GM23338 (cell line): ENCODE measurements around the gene ADGRL3. TPM values are rescaled to one million over a fixed set of nuclear protein-coding genes. Genes with fewer than 3 reads are reported as not detected.

ENCODE experiments used
- ATAC-seq: fragments of 200-7000 bp; cut with Tn5 transposase; 3 replicates; pipeline ENCODE4 v1.9.1; 2020
- DNase-seq: peaks from one replicate; pipeline ENCODE4 v3.0.0-alpha.2; 2015; ENCODE audit warnings: low spot score
- H2AFZ ChIP-seq: fragments of 200-600 bp; sonication (generic); 2 replicates; pipeline ENCODE4 v1.8.0; 2016; ENCODE audit warnings: antibody characterized with exemption, mild to moderate bottlenecking, moderate library complexity
- H3F3A ChIP-seq: fragments of 200-600 bp; sonication (generic); replicated peaks from 2 replicates; pipeline ENCODE4 v1.8.0; 2017; ENCODE audit warnings: antibody characterized with exemption, mixed run types, low read depth
- H3K27ac ChIP-seq: fragments of 200-600 bp; sonication (generic); 2 replicates; pipeline ENCODE4 v1.6.1; 2016; ENCODE audit warnings: low read depth
- H3K27me3 ChIP-seq: fragments of 200-600 bp; sonication (generic); 2 replicates; pipeline ENCODE4 v1.8.0; 2016; ENCODE audit warnings: mild to moderate bottlenecking, mixed run types, moderate library complexity; ENCODE audit not compliant: insufficient read depth
- H3K36me3 ChIP-seq: fragments of 200-600 bp; sonication (generic); 2 replicates; pipeline ENCODE4 v1.8.0; 2016; ENCODE audit warnings: mild to moderate bottlenecking; ENCODE audit not compliant: insufficient read depth
- H3K4me1 ChIP-seq: fragments of 200-600 bp; sonication (generic); 2 replicates; pipeline ENCODE4 v1.8.0; 2016; ENCODE audit warnings: mild to moderate bottlenecking, moderate library complexity; ENCODE audit not compliant: insufficient read depth
- H3K4me2 ChIP-seq: fragments of 200-600 bp; sonication (generic); 2 replicates; pipeline ENCODE4 v1.7.1; 2017; ENCODE audit warnings: mixed run types
- H3K4me3 ChIP-seq: fragments of 200-600 bp; sonication (generic); 2 replicates; pipeline ENCODE4 v1.6.1; 2016; ENCODE audit warnings: mixed run types
- H3K79me2 ChIP-seq: fragments of 200-600 bp; sonication (generic); replicated peaks from 2 replicates; pipeline ENCODE4 v1.8.0; 2017; ENCODE audit warnings: mild to moderate bottlenecking; ENCODE audit not compliant: insufficient read depth
- H3K9me2 ChIP-seq: fragments of 200-600 bp; sonication (generic); 2 replicates; pipeline ENCODE4 v1.8.0; 2017; ENCODE audit not compliant: insufficient read depth
- H4K20me1 ChIP-seq: fragments of 200-600 bp; sonication (generic); replicated peaks from 2 replicates; pipeline ENCODE4 v1.8.0; 2017; ENCODE audit warnings: mild to moderate bottlenecking; ENCODE audit not compliant: insufficient read depth
- H3K27ac Mint-ChIP-seq: 2 replicates; pipeline ENCODE4 v1.8.0; 2020; ENCODE audit warnings: inconsistent platforms, mild to moderate bottlenecking, moderate library complexity, mixed read lengths
- H3K27me3 Mint-ChIP-seq: 3 replicates; pipeline ENCODE4 v1.8.0; 2022; ENCODE audit warnings: low read depth, mild to moderate bottlenecking, moderate library complexity, mixed read lengths, inconsistent platforms; ENCODE audit not compliant: insufficient read depth, poor library complexity
- H3K36me3 Mint-ChIP-seq: 3 replicates; pipeline ENCODE4 v1.8.0; 2021; ENCODE audit warnings: low read depth, mild to moderate bottlenecking, inconsistent platforms, moderate library complexity, mixed read lengths
- H3K4me1 Mint-ChIP-seq: 3 replicates; pipeline ENCODE4 v1.8.0; 2020; ENCODE audit warnings: mild to moderate bottlenecking, inconsistent platforms, mixed read lengths
- H3K4me3 Mint-ChIP-seq: 3 replicates; pipeline ENCODE4 v1.8.0; 2021; ENCODE audit warnings: moderate library complexity, mild to moderate bottlenecking, inconsistent platforms, mixed read lengths
- H3K9me3 Mint-ChIP-seq: 3 replicates; pipeline ENCODE4 v1.8.0; 2020; ENCODE audit warnings: moderate library complexity, mild to moderate bottlenecking, inconsistent platforms, mixed read lengths
- CREB1 ChIP-seq: fragments of 250-450 bp; sonication (Bioruptor Pico); IDR thresholded peaks from 2 replicates; pipeline ENCODE4 v1.5.0; 2020; ENCODE audit warnings: low read depth, mild to moderate bottlenecking, moderate library complexity
- CTCF ChIP-seq, 2 experiments: fragments of 200-600 bp in 1 of 2; sonication (generic) in 1 of 2; conservative IDR thresholded peaks; 2 replicates each; pipeline versions ENCODE4 v1.5.1 to v1.6.1; 2016 to 2017; ENCODE audit warnings: antibody characterized with exemption in 2 of 2, low read depth in 2 of 2, mild to moderate bottlenecking in 2 of 2, moderate library complexity in 1 of 2
- EZH2 ChIP-seq: fragments of 200-600 bp; sonication (generic); IDR thresholded peaks from one replicate; pipeline ENCODE4 v1.8.0; 2017; ENCODE audit warnings: antibody characterized with exemption, mild to moderate bottlenecking, low read depth; ENCODE audit not compliant: unreplicated experiment
- EZH2phosphoT487 ChIP-seq: fragments of 200-600 bp; sonication (generic); IDR thresholded peaks from one replicate; pipeline ENCODE4 v1.8.1; 2018; ENCODE audit warnings: antibody characterized with exemption; ENCODE audit not compliant: unreplicated experiment
- JUNB ChIP-seq: IDR thresholded peaks from one replicate; pipeline ENCODE4 v1.6.1; 2016; ENCODE audit warnings: antibody characterized with exemption; ENCODE audit not compliant: unreplicated experiment
- NANOG ChIP-seq: IDR thresholded peaks from 2 replicates; pipeline ENCODE4 v1.6.1; 2016; ENCODE audit warnings: antibody characterized with exemption, borderline replicate concordance
- POLR2AphosphoS5 ChIP-seq: IDR thresholded peaks from 2 replicates; pipeline ENCODE4 v1.6.1; 2016; ENCODE audit warnings: antibody characterized with exemption, low read depth
- REST ChIP-seq: IDR thresholded peaks from one replicate; pipeline ENCODE4 v1.6.1; 2018; ENCODE audit warnings: antibody characterized with exemption; ENCODE audit not compliant: unreplicated experiment
- STAT1 ChIP-seq: IDR thresholded peaks from one replicate; pipeline ENCODE4 v1.6.1; 2016; ENCODE audit warnings: antibody characterized with exemption; ENCODE audit not compliant: unreplicated experiment
- ZNF114 ChIP-seq: fragments of 250-450 bp; sonication (Bioruptor Pico); IDR thresholded peaks from 2 replicates; pipeline ENCODE4 v1.5.0; 2020; ENCODE audit warnings: mild to moderate bottlenecking, moderate library complexity
- ZNF331 ChIP-seq: fragments of 250-450 bp; sonication (Bioruptor Pico); IDR thresholded peaks from 2 replicates; pipeline ENCODE4 v1.5.0; 2020; ENCODE audit warnings: low read depth, mild to moderate bottlenecking, moderate library complexity
- polyA plus RNA-seq: library from polyadenylated mRNA; unstranded; fragments of >200 nt; fragmentation: Nextera tagmentation; extraction: Ambion mirVana; gene quantifications from 2 replicates; pipeline ENCODE4 v1.2.1, GENCODE V29; 2016
- total RNA-seq: library from RNA; depleted of rRNA; stranded (reverse); fragments of >200 nt; shearing (Covaris generic); gene quantifications from 2 replicates; pipeline ENCODE4 v1.2.3, GENCODE V29; 2014
- TF ChIP-seq, protein P1 (sequence below): fragments of 250-450 bp; sonication (Bioruptor Pico); IDR thresholded peaks from 2 replicates; pipeline ENCODE4 v1.5.0; 2020; ENCODE audit warnings: mild to moderate bottlenecking, moderate library complexity
- TF ChIP-seq, protein P2 (sequence below): IDR thresholded peaks from 2 replicates; pipeline ENCODE4 v1.6.1; 2016; ENCODE audit warnings: antibody characterized with exemption

Gene ADGRL3
- total and polyA plus RNA-seq, 2 experiments from 2014 or later = 9.7 to 16.5 TPM

DNA sequence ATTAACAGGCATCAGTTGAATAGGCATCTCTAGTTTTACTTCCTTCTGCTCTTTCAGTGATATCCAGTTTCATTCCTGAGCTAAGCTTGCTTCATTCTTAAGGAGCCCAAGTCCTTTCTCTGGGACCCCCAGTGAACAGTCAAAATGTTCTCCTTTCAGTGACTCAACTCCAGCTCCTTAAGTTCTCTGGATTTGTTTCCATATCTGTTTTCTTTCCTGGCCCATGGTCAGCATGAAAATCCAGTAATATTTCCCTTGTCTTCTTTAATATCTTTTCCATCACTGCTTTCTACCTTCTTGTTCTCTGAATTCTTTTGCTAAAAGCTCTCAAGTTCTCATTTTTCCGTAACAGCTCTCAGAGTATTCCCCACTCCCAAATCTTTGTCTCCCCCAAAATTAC lies 25.5 kb downstream of the ADGRL3 start:
- no peak overlapping the region for H3K4me3 ChIP-seq
- Mint-ChIP-seq H3K4me1 (peaks cover 27% of the 10 kb centered on the region), H3K4me3 (no peak overlapping the region), H3K9me3 (no peaks in the 10 kb centered on the region), H3K36me3 (no peaks in the 10 kb centered on the region), H3K27me3 (no peaks in the 10 kb centered on the region), H3K27ac (0 out of 2 replicates have a peak overlapping the region, but pooled peaks have one; percentile 8)
- TF ChIP-seq ZNF331 (CRISPR knock-in tag) (no peak), STAT1 (no peak), POLR2AphosphoS5 (no peak), EZH2phosphoT487 (no peak), NANOG (no peak), JUNB (no peak), ZNF114 (CRISPR knock-in tag) (no peak), EZH2 (no peak), CTCF (conservative IDR thresholded peaks at IDR 0.05; ENCODE audit: low read depth in 2 of 2) (no peak), CREB1 (no peak), REST (no peak)
- TF ChIP-seq, protein P1, sequence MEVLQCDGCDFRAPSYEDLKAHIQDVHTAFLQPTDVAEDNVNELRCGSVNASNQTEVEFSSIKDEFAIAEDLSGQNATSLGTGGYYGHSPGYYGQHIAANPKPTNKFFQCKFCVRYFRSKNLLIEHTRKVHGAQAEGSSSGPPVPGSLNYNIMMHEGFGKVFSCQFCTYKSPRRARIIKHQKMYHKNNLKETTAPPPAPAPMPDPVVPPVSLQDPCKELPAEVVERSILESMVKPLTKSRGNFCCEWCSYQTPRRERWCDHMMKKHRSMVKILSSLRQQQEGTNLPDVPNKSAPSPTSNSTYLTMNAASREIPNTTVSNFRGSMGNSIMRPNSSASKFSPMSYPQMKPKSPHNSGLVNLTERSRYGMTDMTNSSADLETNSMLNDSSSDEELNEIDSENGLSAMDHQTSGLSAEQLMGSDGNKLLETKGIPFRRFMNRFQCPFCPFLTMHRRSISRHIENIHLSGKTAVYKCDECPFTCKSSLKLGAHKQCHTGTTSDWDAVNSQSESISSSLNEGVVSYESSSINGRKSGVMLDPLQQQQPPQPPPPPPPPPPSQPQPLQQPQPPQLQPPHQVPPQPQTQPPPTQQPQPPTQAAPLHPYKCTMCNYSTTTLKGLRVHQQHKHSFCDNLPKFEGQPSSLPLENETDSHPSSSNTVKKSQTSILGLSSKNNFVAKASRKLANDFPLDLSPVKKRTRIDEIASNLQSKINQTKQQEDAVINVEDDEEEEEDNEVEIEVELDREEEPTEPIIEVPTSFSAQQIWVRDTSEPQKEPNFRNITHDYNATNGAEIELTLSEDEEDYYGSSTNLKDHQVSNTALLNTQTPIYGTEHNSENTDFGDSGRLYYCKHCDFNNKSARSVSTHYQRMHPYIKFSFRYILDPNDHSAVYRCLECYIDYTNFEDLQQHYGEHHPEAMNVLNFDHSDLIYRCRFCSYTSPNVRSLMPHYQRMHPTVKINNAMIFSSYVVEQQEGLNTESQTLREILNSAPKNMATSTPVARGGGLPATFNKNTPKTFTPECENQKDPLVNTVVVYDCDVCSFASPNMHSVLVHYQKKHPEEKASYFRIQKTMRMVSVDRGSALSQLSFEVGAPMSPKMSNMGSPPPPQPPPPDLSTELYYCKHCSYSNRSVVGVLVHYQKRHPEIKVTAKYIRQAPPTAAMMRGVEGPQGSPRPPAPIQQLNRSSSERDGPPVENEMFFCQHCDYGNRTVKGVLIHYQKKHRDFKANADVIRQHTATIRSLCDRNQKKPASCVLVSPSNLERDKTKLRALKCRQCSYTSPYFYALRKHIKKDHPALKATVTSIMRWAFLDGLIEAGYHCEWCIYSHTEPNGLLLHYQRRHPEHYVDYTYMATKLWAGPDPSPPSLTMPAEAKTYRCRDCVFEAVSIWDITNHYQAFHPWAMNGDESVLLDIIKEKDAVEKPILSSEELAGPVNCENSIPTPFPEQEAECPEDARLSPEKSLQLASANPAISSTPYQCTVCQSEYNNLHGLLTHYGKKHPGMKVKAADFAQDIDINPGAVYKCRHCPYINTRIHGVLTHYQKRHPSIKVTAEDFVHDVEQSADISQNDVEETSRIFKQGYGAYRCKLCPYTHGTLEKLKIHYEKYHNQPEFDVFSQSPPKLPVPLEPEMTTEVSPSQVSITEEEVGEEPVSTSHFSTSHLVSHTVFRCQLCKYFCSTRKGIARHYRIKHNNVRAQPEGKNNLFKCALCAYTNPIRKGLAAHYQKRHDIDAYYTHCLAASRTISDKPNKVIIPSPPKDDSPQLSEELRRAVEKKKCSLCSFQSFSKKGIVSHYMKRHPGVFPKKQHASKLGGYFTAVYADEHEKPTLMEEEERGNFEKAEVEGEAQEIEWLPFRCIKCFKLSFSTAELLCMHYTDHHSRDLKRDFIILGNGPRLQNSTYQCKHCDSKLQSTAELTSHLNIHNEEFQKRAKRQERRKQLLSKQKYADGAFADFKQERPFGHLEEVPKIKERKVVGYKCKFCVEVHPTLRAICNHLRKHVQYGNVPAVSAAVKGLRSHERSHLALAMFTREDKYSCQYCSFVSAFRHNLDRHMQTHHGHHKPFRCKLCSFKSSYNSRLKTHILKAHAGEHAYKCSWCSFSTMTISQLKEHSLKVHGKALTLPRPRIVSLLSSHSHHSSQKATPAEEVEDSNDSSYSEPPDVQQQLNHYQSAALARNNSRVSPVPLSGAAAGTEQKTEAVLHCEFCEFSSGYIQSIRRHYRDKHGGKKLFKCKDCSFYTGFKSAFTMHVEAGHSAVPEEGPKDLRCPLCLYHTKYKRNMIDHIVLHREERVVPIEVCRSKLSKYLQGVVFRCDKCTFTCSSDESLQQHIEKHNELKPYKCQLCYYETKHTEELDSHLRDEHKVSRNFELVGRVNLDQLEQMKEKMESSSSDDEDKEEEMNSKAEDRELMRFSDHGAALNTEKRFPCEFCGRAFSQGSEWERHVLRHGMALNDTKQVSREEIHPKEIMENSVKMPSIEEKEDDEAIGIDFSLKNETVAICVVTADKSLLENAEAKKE (CRISPR knock-in tag) = no peak
- TF ChIP-seq, protein P2, sequence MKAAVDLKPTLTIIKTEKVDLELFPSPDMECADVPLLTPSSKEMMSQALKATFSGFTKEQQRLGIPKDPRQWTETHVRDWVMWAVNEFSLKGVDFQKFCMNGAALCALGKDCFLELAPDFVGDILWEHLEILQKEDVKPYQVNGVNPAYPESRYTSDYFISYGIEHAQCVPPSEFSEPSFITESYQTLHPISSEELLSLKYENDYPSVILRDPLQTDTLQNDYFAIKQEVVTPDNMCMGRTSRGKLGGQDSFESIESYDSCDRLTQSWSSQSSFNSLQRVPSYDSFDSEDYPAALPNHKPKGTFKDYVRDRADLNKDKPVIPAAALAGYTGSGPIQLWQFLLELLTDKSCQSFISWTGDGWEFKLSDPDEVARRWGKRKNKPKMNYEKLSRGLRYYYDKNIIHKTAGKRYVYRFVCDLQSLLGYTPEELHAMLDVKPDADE = no peak
- H3K4me2 ChIP-seq = no peak overlapping the region
- no peaks in the 10 kb centered on the region for H3K27me3 ChIP-seq
- H3K27ac ChIP-seq = no peak overlapping the region
- peaks cover 35% of the 10 kb centered on the region for H3K79me2 ChIP-seq
- ATAC-seq (peak; percentile 39), DNase-seq (peak; percentile 23)
- H3K36me3 ChIP-seq = no peaks in the 10 kb centered on the region
- H2AFZ ChIP-seq = no peak overlapping the region
- no peaks in the 10 kb centered on the region for H3K9me2 ChIP-seq
- 0 out of 2 replicates have a peak, but pooled peaks cover 2% of the 10 kb centered on the region for H4K20me1 ChIP-seq
- peaks cover 4% of the 10 kb centered on the region; the same call in 1 of the 2 replicates for H3K4me1 ChIP-seq
- H3F3A ChIP-seq = no peaks in the 10 kb centered on the region
